CD4-positive, alpha-beta T cell treated with Interleukin-15 for 4 hours (primary cell): ENCODE data around the gene TMEM150A.
"Not testable (repeated sequence)": the region's sequence is repeated elsewhere in the genome, so short reads cannot be mapped to it uniquely, and the experiment has no call there.

Source experiments
- DNase-seq: peaks from one replicate; pipeline ENCODE4 v3.0.0-alpha.2; 2020; ENCODE audit warnings: low spot score

TMEM150A gene

GRCh38 chr2:85611705-85612587, 9.4 kb upstream of the TMEM150A start, which contains the start of gene C2orf68:
C2orf68 (minus strand) TSS chr2:85612066; CDS start chr2:85611984, 82 bp downstream.
- DNase-seq, result peak; percentile 84

DNA sequence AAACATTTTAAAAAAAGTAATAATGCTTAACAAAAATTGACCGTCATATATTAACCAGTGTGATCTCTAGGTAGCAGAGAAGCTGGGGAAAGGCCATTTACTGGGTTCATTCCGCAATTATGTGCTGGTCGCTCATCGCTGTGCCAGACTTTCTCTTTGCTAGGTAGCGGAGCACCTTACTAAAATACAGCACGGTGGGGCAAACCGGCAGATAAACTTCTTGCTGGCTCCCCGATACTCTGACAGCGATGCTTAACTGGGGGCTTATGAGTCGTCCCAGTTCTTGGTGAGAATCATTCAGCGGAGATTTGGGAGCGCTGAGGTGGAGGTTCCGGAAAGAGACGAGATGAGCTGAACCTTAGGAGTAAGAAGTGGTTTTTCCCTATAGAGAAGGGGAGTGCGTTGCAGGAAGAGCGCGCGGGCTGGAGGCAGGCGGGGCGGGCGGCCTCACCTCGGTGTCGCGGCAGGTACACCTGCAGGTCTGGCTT, 8.8 kb upstream of the TMEM150A start:
- no peak for DNase-seq

DNA sequence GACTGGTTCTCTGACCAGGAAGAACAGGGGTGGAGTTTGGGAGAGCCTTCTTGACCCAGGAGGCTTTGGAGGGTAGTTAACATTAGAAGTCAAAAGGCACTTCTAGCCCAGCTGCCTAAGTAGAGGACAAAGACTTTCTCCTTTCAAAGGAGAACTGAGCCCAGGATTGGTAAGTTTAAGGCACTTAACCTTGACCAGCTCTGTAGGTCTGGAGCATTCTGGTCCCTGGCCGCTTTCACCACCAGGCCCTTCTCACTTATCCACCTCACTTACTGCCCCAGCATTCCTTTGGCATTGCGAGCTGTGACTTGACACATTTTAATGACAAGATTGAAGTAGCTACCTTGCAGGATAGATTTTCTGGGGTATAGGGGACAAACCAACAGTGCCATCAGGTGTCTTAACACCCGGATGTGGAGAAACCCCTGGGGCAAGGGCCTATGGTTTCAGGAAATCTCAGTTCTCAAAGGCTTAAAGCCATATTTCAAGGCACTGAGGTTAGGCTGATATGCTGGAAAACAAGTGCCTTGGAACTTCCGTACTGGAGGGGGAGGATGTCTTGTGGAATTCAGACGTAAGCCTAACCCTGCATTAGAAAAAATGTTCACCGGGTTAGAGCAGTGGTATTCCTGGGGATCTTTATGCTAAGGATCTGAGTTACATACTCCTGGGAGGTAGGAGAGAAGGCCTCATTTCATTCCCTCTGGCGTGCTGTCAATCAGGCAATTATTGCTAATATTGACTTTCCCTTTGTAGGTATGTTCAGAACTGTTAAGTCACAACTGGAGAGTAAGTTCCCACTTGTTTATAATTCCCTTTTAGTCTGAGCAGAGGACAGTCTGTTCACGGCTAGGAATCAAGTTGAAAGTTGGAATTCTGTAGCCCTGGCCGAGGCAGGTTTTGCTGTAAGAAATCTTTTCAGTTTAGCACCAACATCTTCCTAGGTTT, 5.0 kb upstream of the TMEM150A start:
- no peak for DNase-seq

DNA sequence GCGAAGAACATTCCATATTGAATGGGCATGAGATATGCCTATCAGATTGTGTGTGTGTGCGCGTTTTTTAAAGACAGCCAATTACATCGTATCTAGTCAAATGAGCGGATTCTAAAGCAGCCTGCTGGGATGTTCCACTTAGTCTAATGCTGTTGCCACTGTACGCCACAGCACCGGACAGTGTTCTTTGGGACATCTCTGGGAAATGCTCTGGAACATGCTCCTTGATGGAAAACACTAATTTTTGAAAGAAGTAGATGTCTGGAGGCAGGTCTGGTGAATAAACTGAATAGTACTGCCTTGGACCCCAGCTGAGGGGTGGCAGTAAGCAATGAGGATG, 3.6 kb upstream of the TMEM150A start:
- no peak for DNase-seq

DNA sequence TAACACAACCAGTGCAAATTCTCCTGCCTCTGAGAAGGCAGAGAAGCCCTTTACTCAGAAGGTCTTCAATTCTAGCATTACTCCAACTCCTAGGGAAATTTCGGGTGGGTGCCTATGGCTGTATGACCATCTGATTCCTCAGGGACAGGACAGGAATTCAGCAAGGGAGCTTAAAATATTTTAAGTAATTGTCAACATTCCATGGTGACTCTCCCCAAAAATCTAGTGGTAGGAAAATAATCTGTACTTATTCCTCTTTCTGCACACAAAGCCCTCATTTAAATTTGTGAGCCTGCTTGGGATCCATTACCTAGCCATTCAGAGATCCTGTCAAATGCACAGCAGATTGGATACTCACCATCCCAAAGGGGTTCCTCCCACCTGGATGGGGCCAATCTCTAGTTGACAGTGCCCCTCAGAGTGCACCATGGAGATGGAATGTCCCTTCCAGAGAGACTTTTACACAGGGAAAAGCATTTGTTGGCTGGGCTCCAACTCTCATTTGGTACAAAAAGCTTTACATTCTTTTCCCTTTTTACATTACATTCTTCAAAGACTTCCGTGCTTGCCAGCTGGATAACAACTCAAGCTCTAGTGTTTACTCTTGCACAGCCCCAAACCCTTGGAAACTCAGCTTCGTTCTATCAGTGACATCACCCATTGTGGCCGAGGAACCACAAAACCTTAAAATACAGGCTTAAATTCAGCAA, 3.1 kb upstream of the TMEM150A start:
- DNase-seq, result no peak

- no peak for DNase-seq
These were observed 2.3 kb upstream of the TMEM150A start for GRCh38 chr2:85604568-85605339.

- not testable (repeated sequence) for DNase-seq
These were observed 1.6 kb upstream of the TMEM150A start for GRCh38 chr2:85604133-85604444.

DNA sequence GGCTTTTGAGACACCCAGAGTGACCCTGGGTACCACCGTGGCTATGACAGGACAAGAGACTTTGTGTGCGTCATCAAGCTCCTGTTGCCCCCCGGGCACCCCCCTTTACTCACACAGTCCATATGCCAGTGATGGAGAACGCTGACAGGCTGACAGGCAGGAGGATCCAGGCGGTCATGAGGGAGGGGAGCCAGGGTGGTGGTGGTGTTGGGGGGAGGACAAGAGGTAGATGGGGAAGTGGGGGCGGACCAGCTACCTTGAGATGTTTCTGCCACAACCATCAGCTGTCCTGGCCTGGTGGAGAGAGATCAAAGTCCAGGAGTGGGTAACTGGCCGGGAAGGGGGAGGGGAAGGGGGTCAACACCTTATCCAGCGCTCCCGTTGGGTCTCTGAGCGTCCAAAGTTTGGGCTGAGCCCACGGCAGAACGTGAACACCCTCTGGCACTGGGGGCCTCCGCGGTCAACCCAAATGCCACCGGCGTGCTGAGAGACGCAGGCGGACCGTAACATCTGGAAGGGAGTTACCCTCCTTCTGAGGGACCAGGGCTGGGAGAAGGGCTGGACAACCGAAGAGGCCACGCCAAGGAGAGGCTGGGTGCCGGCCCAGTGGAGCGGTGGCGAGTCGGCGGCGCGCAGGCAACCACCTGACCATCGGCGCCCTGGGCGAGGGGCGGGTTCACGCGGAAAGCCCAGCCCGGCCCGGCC, 575 bp downstream of the TMEM150A start:
- DNase-seq, result no peak

GRCh38 chr2:85600951-85601770, 1.3 kb downstream of the TMEM150A start:
- DNase-seq, result no peak

- no peak for DNase-seq
These were observed 2.3 kb downstream of the TMEM150A start for GRCh38 chr2:85600235-85600575.

- no peak for DNase-seq
These were observed 2.8 kb downstream of the TMEM150A start for GRCh38 chr2:85599468-85600234.

GRCh38 chr2:85598594-85599340, 3.7 kb downstream of the TMEM150A start:
- DNase-seq, result no peak

DNA sequence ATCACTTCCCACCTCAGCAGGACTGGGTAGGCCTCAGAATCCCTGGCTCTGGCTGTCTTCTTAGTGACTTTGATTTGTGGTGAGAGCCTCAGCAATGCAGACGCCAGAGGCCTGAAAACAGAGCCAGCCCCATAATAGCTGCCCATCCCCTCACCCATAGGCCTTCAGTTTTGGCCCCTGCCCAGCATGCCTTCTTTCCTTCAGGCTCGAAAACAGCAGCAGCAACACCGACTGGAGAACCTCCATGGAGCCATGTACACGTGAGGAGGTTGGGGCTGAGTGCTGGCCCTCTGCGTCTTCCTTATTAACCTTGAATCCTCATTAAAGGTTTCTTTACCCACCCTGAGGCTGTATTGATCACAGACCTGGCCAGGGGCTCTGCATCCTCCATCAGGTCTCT, 5.3 kb downstream of the TMEM150A start:
- no peak for DNase-seq

- DNase-seq, result no peak
These were observed 5.9 kb downstream of the TMEM150A start for GRCh38 chr2:85596486-85597143.

DNA sequence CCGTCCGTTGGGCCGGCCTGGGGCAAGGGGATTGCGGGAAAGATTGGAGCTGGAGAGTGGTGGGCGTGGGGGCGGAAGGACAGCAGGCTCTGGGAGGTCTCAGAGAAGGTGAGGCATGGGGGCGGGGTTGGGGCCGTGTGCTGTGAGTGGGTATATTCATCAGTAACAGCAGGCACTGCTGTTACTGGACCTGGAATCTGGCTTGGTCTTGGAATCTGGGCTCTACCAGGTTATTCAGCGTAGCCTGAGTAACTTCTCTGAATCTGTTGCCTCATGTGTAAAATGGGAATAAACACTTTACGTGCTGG, 6.5 kb downstream of the TMEM150A start:
- no peak for DNase-seq

DNA sequence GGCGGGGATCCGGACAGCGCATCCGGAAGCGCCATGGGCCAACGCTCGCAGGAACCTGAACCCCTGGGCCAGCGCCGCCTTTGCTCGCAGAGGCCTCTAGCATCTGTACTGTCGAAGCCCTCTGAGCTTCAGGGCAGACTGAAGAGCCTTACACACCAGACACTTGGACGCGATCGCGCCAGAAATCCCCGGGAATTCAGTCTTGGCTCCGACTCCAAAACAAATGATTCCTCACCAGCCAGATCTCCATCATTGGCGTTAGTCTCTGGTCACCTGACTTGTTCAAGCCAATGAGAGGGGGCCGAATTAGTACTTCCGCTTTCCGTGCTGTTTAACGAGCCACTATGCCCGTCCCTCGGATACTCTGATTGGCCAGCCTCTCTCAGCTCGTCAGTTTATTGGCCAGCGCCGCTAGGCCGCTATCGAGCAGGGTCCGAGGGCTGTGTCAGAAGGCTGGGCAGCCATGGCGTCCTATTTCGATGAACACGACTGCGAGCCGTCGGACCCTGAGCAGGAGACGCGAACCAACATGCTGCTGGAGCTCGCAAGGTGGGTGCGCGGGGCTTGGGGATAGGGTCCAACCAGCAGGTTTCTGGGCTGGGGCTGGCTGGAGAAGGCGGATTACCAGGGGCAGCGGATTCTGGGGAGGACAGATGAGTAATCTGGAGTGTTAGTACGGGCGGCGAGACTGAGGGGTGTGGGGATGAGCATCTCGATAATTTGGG, 7.0 kb downstream of the TMEM150A start, which contains the start of gene RNF181:
RNF181 (plus strand) TSS at position 445 of the 725 bp plus-strand sequence; CDS start at position 464, 19 bp downstream.
- peak; percentile 95 for DNase-seq

DNA sequence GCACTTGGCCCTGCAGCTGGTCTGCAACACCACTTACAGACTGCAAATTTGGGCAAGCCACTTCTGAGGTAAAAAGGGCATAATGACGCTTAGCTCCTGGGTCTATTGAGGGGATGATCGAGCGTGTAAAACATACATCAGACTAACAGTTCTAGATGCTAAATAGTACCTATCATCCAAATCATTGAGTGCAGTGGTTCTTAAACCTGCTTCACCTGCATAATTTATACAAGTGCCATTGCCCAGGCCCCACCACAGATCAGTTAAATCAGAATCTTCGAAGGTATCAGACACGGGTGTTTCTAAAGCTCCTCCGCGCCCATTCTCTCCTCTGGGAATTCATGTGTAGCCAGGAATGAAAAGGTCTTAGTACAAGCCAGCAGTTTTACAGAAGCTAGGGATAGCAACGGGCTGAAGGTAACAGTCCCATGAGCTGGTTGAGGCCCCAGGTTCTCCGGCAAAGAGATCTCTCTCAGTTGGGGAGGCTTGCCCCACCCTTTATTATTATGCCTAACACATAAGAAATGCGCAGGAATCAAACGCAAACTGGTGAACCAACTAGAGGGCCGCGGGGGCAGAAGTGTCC, 7.7 kb downstream of the TMEM150A start:
- no peak for DNase-seq
